ENCODE measurements around the gene RYR3.
"Not testable (repeated sequence)": the region's sequence is repeated elsewhere in the genome, so short reads cannot be mapped to it uniquely, and the experiment has no call there.

GRCh38 chr15:33819499-33819898 is 508.7 kb downstream of the RYR3 start:
- TF ChIP-seq CTCF (IDR thresholded peaks at IDR 0.05); POLR2A (IDR thresholded peaks at IDR 0.05; ENCODE audit: low read depth): not testable (repeated sequence)

Measured in esophagus muscularis mucosa (tissue), 3 donors.